Chondrocyte (in vitro differentiated cells): Measurements from ENCODE around the gene CRHR1. TPM values are rescaled to one million over a fixed set of nuclear protein-coding genes. Genes with fewer than 3 reads are reported as not detected.
A peak's percentile ranks its signal among the peaks of the same experiment; 100 is the strongest.
"Not testable (repeated sequence)": the region's sequence is repeated elsewhere in the genome, so short reads cannot be mapped to it uniquely, and the experiment has no call there.

ENCODE experiments used
- DNase-seq: peaks from one replicate; pipeline ENCODE4 v3.0.0; 2021; ENCODE audit warnings: mixed read lengths, low spot score
- H3K27ac Mint-ChIP-seq: one replicate; pipeline ENCODE4 v1.8.0; 2021; ENCODE audit warnings: mild to moderate bottlenecking, moderate library complexity, mixed read lengths; ENCODE audit not compliant: unreplicated experiment
- H3K27me3 Mint-ChIP-seq: 2 replicates; pipeline ENCODE4 v1.8.0; 2021; ENCODE audit warnings: low read depth, mixed read lengths
- H3K36me3 Mint-ChIP-seq: 2 replicates; pipeline ENCODE4 v1.8.0; 2021; ENCODE audit warnings: low read depth, mixed read lengths
- H3K4me1 Mint-ChIP-seq: 2 replicates; pipeline ENCODE4 v1.8.0; 2021; ENCODE audit warnings: low read depth, mild to moderate bottlenecking, mixed read lengths
- H3K4me3 Mint-ChIP-seq: one replicate; pipeline ENCODE4 v1.8.0; 2021; ENCODE audit warnings: mild to moderate bottlenecking, moderate library complexity, mixed read lengths; ENCODE audit not compliant: unreplicated experiment
- H3K9me3 Mint-ChIP-seq: 2 replicates; pipeline ENCODE4 v1.8.0; 2021; ENCODE audit warnings: low read depth, mixed read lengths
- total RNA-seq: library from RNA; stranded (reverse); gene quantifications from 3 replicates; pipeline ENCODE4 v1.2.1, GENCODE V29; 2021
- TF ChIP-seq, protein P1 (sequence below): fragments of 200-600 bp; sonication (generic); IDR thresholded peaks from 2 replicates; pipeline ENCODE4 v1.5.0; 2021; ENCODE audit warnings: antibody characterized with exemption, mild to moderate bottlenecking, moderate library complexity

CRHR1 gene
- total RNA-seq, 1 donor from 2014 or later: not detected

DNA sequence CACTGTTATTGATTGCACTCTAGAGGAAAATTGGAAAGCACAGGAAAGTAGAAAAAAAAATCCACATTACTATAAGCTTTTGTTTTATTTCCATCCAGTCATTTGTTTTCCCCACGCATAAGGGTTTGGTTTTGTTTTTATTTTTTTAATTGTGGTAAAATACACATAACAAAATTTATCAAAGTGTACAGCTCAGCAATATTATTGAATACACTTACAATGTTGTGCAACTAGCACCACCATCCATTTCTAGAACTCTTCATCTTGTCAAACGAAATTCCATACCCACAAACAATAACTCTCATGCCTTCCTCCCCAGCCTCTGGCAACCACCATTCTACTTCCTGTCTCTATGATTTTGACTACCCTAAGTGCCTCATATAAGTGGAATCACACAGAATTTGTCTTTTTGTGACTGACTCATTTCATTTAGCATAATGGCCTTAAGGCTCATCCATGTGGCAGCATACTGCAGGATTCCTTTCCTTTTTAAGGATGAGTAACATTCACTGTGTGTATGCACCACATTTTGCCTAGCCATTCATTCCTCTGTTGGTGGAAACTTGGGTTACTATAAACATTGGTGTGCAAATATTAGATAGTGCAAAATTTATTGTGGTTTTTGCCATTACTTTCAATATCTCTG is 71.7 kb downstream of the CRHR1 start:
- TF ChIP-seq, protein P1, sequence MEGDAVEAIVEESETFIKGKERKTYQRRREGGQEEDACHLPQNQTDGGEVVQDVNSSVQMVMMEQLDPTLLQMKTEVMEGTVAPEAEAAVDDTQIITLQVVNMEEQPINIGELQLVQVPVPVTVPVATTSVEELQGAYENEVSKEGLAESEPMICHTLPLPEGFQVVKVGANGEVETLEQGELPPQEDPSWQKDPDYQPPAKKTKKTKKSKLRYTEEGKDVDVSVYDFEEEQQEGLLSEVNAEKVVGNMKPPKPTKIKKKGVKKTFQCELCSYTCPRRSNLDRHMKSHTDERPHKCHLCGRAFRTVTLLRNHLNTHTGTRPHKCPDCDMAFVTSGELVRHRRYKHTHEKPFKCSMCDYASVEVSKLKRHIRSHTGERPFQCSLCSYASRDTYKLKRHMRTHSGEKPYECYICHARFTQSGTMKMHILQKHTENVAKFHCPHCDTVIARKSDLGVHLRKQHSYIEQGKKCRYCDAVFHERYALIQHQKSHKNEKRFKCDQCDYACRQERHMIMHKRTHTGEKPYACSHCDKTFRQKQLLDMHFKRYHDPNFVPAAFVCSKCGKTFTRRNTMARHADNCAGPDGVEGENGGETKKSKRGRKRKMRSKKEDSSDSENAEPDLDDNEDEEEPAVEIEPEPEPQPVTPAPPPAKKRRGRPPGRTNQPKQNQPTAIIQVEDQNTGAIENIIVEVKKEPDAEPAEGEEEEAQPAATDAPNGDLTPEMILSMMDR: no peak
- Mint-ChIP-seq H3K4me3 (no peak overlapping the region), H3K27me3 (peaks cover 27% of the 10 kb centered on the region), H3K27ac (peak overlapping the region; percentile 10), H3K9me3 (peaks cover 3% of the 10 kb centered on the region), H3K4me1 (no peaks in the 10 kb centered on the region), H3K36me3 (no peaks in the 10 kb centered on the region)
- DNase-seq: no peak

DNA sequence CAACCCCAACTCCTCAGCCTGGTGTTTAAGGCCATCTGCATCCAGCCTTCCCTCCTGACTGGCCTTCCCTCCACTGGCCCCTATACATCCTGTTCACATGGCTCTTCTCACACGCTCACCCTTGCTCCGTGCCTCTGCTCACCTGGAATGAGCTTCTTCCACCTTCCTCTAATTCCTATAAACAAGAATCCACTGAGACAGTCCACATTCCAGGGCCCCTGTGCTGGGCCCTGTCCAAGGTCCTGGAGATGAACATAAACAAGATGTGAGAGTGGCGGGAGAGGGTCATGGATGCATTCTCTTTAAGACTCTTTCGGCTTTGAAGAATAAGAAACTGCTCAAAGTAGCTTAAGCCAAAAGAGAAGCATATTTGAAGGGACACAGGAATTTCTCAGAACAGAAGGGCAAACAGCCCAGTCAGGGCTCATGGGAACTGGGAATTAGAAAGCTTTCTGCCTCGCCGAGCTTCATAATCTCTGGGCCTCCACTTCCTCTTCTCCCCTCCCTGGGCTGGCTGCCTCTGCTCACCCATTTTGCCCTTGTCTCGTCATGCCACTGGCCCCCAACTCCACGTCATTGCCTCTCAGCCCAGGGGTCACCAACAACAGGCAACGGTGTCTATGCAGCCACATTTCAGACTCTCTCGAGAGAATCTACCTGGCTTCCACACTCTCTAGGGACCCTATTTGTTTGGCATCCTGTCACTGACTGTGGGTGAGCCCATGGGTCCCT is 74.0 kb downstream of the CRHR1 start:
- DNase-seq: no peak
- H3K36me3 Mint-ChIP-seq: no peaks in the 10 kb centered on the region

DNA sequence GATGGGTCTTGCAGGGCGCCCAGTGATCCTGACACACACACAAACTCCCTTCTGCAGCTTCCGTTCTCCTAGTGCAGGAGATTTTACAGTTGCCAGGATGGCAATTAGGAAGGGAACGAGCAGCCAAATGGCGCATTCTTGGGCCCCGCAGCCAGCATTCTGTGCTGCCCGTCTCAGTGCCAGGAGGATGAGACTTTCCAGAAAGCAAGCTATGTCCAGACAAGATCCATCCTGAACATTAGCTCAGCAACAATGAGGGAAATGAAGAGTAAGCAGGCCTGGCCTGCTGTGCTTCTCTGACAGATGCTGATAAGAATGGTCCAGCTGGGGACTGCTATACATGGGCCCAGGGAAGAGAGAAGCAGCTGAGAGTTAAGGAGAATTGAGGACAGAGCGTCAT is 77.0 kb downstream of the CRHR1 start:
- no peaks in the 10 kb centered on the region for H3K4me1 Mint-ChIP-seq
- no peak overlapping the region for H3K4me3 Mint-ChIP-seq
- no peak overlapping the region for H3K27ac Mint-ChIP-seq
- DNase-seq: no peak
- H3K27me3 Mint-ChIP-seq: peaks cover 46% of the 10 kb centered on the region
- TF ChIP-seq, protein P1: no peak
- peaks cover 3% of the 10 kb centered on the region for H3K9me3 Mint-ChIP-seq
- H3K36me3 Mint-ChIP-seq: no peaks in the 10 kb centered on the region

More for the DNA sequence above, 74.0 kb downstream of the CRHR1 start:
- peaks cover 3% of the 10 kb centered on the region for H3K9me3 Mint-ChIP-seq
- H3K4me3 Mint-ChIP-seq: no peak overlapping the region
- TF ChIP-seq, protein P1: no peak
- peaks cover 28% of the 10 kb centered on the region for H3K27me3 Mint-ChIP-seq
- no peaks in the 10 kb centered on the region for H3K4me1 Mint-ChIP-seq
- H3K27ac Mint-ChIP-seq: no peak overlapping the region

DNA sequence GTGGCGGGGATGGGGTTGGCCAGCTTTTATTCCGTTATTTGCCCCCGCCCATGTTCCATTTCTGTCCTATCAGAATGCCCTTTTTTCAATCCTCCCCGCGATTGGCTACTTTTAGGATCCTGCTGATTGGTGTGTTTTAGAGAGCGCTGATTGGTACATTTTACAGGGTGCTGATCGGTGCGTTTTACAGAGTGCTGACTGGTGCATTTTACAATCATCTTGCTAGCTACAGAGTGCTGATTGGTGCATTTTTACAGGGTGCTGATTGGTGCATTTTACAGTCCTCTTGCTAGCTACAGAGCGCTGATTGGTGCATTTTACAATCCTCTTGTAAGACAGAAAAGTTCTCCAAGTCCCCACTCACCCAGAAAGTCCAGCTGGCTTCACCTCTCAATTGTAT is 78.0 kb downstream of the CRHR1 start:
- not testable (repeated sequence) for H3K27ac Mint-ChIP-seq, H3K36me3 Mint-ChIP-seq, H3K9me3 Mint-ChIP-seq, DNase-seq, H3K4me1 Mint-ChIP-seq, H3K4me3 Mint-ChIP-seq
- H3K27me3 Mint-ChIP-seq: peaks cover 46% of the 10 kb centered on the region

DNA sequence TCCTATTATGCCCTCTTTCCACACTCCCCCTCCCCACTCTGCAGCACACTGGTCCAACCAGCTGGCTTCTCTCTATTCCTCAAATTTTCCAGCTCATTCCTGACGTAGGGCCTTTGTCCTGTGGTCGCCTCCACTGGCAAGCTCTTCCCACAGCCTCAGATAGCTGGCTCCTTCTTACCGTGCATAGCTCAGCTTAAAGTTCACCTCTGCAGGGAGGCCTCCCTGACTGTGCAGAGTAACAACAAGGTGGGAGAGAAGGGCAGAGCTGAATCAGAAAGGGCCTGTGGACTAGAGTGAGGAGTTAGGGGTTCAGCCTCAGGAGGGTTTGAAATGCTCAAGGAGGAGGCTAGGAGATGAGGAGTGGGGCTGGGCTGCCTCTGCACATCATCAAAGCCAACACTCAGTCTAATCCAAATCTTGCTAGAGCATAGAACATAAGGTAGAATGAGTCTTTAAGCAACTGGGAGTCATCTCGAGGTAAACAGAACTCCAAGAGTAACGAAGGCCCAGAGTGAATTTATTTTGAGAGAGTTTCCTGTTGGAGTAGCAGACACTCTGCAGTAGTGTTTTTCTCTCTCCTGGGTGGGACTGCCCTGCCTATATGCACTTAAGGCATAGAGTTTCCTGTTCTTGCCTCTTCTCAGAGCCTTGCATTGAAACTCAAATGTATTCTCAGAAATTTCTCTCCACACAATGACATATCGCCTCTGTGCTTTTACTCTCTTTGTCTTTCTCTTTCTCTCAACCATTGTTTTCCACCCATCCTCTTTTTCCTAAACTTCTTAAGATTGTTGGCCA is 79.9 kb downstream of the CRHR1 start:
- peaks cover 42% of the 10 kb centered on the region for H3K27me3 Mint-ChIP-seq
- H3K36me3 Mint-ChIP-seq: no peaks in the 10 kb centered on the region
- H3K27ac Mint-ChIP-seq: no peak overlapping the region
- TF ChIP-seq, protein P1: no peak
- no peak for DNase-seq
- H3K4me1 Mint-ChIP-seq: no peaks in the 10 kb centered on the region
- H3K9me3 Mint-ChIP-seq: peaks cover 3% of the 10 kb centered on the region
- no peak overlapping the region for H3K4me3 Mint-ChIP-seq
